GM12801 (cell line): ENCODE measurements around the gene ATG9A.

Experiments
- TF ChIP-seq, protein P1 (sequence below): IDR thresholded peaks from one replicate; pipeline ENCODE4 v1.5.1; 2011; ENCODE audit warnings: control low read depth; ENCODE audit not compliant: insufficient read length; ENCODE audit errors: extremely low read depth

Gene ATG9A

DNA sequence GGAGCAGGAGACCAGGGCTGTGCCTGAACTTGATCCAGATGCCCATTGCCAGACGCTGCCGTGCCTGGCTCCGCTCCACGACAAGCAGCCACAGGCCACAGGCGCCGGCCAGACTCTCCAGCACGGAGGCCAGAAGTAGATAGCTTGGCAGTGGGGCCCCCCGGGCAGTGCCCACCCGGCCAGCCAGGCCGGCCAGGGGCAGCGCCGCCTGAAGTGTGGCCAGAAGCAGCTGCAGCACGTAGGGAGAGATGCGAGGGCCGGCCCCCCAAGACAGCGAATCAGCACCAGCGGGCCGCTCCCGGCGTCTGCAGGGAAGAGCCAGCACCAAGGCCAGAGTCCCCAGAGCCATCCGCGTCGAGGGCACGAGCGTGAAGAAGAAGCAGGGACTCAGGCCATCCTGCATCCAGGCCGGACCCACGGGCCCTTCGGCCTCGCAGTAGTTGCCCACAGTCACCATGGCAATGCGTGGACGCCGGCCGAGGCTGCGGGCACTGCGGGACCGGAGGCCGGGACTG lies 11.2 kb downstream of the ATG9A start:
- TF ChIP-seq, protein P1, sequence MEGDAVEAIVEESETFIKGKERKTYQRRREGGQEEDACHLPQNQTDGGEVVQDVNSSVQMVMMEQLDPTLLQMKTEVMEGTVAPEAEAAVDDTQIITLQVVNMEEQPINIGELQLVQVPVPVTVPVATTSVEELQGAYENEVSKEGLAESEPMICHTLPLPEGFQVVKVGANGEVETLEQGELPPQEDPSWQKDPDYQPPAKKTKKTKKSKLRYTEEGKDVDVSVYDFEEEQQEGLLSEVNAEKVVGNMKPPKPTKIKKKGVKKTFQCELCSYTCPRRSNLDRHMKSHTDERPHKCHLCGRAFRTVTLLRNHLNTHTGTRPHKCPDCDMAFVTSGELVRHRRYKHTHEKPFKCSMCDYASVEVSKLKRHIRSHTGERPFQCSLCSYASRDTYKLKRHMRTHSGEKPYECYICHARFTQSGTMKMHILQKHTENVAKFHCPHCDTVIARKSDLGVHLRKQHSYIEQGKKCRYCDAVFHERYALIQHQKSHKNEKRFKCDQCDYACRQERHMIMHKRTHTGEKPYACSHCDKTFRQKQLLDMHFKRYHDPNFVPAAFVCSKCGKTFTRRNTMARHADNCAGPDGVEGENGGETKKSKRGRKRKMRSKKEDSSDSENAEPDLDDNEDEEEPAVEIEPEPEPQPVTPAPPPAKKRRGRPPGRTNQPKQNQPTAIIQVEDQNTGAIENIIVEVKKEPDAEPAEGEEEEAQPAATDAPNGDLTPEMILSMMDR: no peak

DNA sequence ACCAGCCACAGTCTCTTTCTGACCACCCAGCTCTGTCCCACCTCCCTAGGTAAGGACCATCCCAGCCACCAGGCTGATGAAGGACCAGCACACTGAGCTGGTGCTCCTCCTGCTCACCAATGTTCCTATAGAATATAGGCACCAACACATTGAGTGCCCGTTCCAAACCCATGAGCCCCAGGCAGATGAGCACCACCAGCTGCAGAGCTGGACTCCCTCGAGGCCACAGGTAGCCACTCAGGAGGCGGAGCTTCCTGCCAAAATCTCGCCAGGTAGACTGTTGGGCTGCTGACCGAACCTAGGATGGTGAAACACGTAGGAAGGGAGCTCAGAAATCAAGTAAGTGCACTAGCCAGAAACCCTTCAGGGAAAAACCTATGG lies 12.9 kb downstream of the ATG9A start:
- TF ChIP-seq, protein P1: no peak

DNA sequence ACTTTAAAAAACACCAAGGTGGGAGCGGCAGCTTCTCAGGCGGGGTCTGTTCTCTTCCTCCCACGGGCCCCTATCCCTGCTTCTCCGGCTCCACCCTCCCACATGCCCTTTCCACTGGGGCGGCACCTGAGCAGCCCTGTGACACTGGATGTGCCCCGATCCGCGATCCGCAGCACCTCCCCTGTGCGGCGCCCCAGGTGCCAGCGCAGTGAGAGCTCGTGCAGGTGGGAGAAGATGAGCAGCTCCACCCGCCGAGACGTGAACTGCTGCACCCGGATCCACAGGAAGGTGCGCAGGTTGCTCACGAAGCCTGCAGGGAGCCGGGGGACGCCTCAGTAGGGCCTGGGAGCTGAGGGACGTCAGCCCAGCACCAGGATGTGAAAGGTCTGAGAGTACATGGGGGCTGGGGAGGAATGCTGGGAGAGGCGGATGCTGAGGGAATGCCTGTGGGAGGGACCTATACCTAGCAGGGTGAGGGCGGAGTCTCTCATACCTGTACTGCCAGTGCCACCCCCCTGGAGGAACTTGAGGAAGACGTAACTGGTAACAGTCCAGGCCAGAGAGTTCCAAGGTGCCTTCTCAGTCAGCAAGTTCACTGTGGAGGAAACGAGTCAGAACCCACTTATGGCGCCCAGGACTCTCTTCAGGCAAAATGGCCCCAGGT lies 13.4 kb downstream of the ATG9A start:
- TF ChIP-seq, protein P1: no peak

DNA sequence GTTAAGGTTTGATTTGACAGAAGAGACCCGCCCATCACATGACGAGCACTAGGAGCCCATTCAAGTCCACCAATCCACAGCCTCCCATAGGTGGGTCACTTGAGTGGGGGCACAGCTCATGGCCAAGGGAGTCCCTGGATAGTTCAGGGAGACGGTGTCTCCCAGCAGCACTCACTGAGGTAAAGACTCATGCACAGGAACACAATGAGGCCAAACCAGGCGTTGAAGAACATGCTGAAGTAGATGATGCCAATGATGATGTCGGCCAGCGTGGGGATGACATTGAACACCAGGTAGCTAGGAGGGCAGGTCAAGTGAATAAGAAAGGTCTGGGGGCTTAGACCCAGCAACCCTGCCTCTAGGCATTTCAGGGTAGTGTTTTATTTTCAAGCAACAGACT lies 14.7 kb downstream of the ATG9A start:
- TF ChIP-seq, protein P1: no peak

DNA sequence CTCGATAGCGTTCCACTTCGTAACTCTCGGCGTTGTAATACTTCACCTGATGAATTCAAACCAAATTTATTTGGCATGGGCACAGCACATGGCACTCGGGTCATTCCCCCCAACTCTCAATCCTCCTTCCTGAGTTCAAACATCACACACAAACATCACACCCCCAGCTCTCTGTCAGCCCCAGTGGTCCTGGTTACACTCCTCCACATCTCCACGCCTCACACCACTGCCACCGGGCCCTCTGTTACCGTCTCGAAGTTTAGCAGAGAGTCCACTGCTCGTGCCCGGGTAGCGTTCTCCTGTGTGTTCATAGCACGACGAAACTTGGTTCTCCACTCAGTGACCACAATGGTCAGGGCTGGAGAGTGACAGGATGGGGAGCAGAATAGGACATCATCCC lies 15.3 kb downstream of the ATG9A start:
- TF ChIP-seq, protein P1: no peak

DNA sequence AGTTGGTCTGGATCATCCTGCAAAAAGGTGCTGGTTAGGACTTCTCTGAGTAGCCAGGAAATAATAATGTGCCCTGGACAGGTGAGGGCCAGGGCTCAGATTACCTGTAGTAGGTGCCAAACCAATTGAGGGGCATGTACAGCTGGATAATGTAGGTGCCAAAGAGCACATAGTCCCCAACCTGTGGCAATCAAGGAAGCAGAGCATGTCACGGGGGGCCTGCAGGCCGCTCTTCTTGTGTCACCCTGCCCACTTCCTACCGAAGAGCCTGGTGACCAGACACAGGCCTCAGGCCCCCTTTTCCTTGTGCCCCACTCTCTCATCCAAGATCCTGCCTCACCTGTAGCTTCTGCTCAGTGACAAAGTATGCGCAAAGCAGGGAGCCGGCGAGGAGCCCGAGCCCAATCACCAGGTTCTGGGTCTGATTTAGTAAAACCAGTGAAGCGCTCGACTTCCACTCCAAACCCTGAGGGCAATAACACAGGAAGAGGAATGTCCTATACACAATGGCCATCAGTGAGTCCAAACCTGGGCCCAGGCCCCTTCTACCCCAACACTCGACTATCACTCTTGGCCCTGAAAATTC lies 15.9 kb downstream of the ATG9A start:
- TF ChIP-seq, protein P1: no peak

DNA sequence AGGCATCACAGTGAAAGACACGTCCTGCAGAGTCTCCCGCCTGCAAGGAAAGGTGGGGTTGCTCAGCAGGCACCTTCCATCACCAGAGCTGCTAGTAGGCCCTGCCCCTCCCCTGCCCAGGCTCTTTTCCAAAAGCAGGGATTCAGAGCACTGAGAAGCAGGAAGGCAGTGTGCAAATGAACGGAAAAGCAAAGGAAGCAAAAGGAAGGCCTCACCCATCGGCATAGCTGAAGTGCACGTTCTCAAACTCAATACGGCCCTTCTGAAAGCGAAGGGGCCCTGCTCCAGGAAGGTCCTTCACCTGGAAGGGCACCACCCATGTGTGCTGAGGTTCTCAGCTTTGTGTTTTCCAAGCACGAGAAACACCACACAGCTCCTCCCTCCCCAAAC lies 16.4 kb downstream of the ATG9A start:
- TF ChIP-seq, protein P1: no peak
